Right ventricle myocardium superior (tissue), 1 donor: ENCODE data around the gene NTM. TPM values are rescaled to one million over a fixed set of nuclear protein-coding genes. Genes with fewer than 3 reads are reported as not detected.

Experiments
- ATAC-seq: fragments of 200-7000 bp; cut with Tn5 transposase; one replicate; pipeline ENCODE4 v1.9.1; 2020; ENCODE audit warnings: mild to moderate bottlenecking; ENCODE audit not compliant: poor library complexity
- DNase-seq: peaks from one replicate; pipeline ENCODE4 v3.0.0-alpha.2; 2020
- intact Hi-C: fragments of 100-400 bp; cut with DNase I; formaldehyde crosslinking; loops from one replicate; pipeline ENCODE4 v1.11.2; 2022
- total RNA-seq: library from RNA; stranded (reverse); fragmentation: NEBNext Ultra II Directional; extraction: Animal tissue kit (Norgen Biotek cat#: 25700); gene quantifications from one replicate; pipeline ENCODE4 v1.2.1, GENCODE V29; 2021
- donor health status: DM: no; HTN: yes; CAD: no; lungs with severe emphysema.

Gene NTM
- total RNA-seq, 1 donor from 2014 or later = 1.5 TPM

DNA sequence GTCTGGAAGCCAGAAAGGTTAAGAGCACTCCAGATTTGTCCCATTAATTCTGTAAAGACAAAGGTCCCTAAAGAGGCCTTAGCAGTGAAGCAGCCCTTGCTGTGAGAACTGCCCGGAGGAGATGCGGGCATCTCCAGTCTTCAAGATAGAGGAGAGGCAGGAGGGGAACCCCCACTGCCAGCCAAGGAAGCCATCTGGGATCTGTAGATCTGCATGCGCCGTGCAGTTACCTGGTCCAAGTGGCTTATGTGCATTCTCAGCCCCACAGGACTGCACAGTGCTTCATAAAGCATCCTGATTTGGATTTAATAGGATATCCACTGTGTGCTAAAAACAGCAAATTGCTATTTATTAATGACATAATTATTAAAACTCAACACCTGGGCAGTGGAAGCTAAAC lies 834.6 kb downstream of the NTM start:
- no peak for DNase-seq
- intact Hi-C loops = no loop called here
- no peak for ATAC-seq

DNA sequence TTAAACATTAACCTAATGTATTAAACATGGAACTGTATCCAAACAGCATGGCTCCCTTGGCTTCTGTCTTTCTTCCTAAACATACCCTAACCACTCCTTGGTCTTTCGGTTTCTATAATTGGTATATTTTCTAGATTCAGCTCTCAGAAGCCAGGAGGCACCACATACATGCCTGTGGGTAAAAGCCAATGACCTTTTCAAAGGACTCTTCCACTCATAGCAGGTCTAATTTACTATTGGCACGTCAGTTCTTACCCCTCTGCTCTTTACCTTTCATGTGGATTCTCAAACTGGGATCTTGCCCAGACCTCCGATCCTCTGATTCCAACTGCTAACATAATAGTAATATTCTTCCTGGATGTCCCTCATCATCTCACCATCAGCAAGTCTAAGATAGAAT lies 835.1 kb downstream of the NTM start:
- ATAC-seq (no peak), DNase-seq (no peak)
- intact Hi-C loops = no loop called here

DNA sequence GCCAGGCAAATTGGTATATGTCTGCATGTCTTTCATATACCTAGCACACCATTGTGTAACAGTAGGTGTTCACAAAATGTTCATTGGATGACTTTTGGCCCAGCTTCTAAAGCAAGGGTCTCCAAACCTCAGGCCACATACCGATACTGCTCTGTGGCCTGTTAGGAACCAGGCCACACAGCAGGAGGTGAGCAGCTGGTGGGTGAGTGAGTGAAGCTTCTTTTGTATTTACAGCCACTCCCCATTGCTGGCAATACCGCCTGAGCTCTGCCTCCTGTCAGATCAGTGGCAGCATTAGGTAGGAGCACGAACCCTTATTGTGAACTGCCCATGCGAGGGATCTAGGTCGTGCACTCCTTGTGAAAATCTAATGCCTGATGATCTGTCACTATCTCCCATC lies 836.6 kb downstream of the NTM start:
- intact Hi-C loops = no loop called here
- DNase-seq = no peak
- no peak for ATAC-seq

DNA sequence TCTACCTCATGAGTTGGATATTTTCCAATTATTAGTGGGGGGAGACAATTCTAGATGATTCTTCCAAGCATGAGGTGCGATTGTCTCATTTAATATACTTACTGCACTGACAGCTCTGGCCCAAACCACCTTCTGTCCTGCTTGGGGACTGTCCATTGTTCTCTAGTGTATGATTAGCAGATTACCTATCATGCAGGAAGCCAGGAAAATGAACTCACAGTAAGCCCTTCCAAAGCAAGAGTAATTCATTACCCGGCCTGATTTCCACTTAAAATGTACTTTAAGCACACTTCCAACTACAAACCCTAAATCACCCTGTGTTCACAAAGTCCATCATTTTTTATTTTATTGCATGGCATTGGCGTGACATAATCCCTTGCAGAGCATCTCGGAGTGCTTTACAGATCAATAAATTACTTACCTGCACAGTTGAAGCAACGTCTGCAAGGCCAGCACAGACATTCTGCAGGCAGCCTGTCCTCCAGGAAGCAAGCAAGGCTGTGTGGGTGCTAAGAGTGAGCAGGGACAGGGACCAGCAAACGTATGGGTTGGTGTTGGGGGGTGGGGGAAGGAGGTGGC lies 838.2 kb downstream of the NTM start:
- intact Hi-C loops = no loop called here
- DNase-seq (no peak), ATAC-seq (no peak)

DNA sequence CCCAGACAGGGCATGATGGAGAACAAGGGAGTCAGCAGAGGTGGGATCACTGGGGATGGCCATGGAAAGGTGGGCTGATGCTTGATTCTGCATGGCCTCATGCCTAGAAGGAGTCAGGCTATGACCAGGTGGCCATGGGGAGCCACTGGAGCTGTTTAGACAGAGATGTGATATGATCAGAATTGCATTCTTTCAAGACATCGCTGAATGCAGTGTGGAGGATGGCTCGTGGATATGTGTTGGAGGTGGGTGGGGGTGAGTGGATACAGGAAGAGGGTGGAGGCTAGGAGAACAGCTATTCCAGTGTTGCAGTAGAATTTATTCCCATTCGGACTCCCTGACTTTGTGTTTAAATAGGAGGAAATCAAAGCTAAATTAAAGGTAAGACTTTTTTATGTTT lies 841.1 kb downstream of the NTM start:
- DNase-seq (no peak), ATAC-seq (no peak)
- intact Hi-C loops = no loop called here

DNA sequence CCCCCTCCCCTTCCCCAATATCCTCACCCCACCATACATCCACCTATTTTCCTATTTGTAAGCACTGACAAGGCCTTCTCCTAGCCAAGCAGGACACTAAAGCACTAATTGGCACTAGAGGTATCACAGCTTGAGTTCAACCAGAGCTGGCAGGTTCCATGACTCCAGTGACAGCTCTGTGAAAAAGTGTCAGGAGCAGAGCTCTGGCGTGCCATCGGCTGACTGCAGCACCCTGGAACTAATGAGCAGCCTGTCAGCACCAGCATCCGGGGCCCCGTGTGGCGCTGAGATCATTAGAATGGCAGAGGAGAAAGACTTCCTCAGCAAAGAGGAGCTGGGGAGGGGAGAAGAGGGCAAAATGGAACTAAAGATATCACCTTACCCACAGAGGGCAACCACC lies 847.4 kb downstream of the NTM start:
- no peak for DNase-seq
- peak; percentile 75 for ATAC-seq

DNA sequence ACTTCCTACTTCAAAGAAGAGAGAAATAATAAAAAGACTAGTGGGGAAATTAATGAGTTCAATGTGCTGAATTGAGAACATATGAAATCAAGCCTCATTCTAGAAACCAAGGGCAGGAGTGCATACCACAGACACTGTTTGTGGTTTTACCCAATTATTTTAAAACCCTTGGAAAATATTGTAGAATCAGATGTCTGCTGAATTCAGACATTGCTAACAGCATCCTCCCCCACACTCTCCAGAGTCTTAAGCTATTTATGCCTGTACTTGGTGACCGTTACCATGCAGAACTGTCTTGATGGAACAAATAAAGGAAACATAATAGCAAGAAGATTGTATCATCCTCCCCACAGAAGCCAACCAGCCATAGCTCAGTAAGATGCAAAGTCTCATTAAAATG lies 850.1 kb downstream of the NTM start:
- intact Hi-C loops = no loop called here
- no peak for ATAC-seq
- no peak for DNase-seq

More for the DNA sequence above, 847.4 kb downstream of the NTM start:
- intact Hi-C loops = no loop called here

DNA sequence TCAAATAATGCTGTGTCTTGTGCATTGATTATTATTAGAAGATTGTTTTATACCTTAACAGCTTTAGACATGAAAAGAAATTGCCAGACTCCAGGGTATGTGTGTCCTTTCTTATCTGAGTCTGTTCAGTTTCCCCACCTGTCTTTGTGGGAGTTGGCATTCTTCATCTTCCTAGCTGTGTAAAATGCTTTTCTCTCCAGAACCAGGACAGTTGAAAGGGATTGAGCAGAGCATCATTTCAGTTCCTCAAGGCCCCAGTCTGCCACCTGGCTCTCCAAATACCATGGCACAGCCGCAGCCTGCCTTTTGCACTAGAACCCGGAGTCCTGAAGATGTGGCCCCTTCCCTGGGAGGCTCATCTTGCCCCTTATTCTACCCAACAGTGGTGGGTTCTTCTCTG lies 851.9 kb downstream of the NTM start:
- DNase-seq (no peak), ATAC-seq (no peak)
- intact Hi-C loops = no loop called here

DNA sequence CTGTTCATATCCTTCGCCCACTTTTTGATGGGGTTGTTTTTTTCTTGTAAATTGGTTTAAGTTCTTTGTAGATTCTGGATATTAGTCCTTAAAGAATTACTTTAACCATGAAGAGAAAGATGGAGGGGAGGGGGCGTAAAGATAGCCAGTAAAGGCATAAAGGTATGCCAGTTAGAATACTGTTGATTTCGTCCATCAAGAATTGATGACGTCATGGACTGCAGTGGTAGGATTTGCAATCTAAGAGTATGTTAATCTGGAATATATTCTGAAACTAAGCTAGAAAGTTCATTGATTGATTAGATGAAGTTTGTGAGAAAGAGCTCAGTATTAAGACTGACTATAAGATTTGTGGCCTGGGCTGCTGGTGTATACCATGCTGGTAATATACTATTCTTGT lies 856.1 kb downstream of the NTM start:
- DNase-seq = no peak
- ATAC-seq = no peak
- intact Hi-C loops = no loop called here

DNA sequence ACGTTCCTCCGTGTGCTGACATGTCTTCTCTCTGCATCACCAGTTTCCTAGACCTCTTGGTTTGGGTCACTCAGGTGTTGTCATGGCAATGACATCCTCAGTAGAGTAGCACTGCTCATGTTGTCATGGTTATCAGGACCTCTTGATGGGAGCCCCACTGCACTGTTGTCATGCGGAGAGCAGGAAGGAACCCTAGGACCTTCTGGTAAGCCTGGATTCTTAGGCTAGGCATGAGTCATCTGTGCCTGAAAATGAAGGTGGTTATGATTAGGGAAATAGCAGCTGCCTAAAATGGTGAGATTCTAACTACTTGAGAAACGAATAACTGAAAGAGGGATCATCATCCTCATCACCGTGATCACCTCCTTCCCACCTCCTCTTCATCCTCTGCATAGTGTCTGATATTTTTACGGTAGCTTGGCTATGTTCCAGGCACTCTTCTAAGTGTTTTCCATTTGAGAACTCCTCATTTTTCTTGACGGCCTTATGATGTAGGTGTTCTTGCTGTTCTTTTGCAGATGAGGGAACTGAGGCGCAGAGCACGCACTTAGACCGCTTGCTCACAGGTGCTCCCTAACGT lies 858.4 kb downstream of the NTM start:
- intact Hi-C loops = no loop called here
- ATAC-seq (no peak), DNase-seq (no peak)

DNA sequence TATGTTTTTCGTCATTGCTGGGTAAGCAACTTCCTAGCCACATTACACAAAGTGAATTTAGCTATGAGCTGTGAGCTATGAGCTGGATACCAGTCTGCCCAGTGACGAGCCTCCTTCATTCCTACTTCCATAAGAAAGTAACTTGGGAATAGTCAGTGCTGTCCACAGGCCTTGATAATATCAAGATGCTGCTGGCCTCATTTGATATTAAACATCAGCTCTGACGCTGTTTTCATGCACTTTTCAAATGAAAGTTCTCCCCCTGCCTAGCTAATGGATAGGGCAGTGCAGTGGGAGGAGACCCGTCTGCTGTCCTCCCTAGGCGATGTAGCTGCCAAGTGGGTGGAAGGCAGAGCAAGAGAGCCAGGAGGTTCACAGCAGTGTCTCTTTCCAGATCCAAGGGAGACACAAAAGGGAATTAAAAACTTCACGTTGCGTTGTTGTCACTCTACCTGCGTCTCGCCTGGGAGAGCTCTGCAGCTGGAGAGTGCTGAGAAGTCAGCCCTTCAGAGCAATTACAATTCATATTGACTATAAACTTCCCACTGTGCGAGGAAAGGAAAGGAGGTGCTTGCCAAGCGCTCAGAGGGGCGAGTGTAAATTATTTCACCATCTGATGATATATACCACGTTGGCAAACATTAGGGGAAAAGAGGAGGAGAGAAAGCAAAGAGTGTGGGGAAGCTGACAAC lies 861.4 kb downstream of the NTM start:
- ATAC-seq (peak; percentile 27), DNase-seq (no peak)
- intact Hi-C loops = no loop called here

DNA sequence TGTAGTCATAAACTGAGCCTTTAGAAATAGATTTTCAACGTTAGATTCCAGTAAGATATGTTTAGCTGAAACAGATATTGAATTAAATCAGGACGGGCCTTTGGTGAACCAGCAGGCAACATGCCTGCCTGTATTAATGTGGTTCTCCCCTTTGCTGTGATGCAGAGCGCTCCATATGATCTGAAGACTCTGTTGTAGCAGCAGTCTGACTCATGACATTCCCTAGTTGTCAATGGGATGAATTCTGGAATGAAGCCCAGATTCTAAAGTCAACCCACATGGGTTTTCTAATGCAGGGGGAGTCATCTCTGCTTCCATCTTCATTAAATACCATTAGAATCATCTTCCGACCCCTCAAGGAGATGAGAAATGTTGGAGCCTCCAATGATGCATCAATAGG lies 864.5 kb downstream of the NTM start:
- ATAC-seq (no peak), DNase-seq (no peak)
- intact Hi-C loops = no loop called here

DNA sequence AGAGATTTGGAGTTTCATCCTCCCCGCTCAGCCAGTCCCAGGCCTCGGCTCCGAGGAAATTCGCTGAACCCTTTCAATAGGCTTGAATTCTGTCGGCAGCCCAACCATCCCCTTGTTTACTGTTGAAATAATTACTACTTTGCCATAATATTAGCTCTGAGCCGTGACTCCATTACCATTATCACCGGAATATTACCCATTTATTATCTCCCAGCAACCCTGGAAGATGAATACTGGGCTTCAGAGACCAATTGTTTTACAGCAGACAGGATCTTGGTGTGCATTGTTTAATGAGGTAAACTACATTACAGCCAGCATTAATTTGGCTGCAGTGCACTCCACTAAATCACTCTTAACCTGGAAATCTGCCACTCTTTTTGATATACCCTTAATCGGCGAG lies 867.4 kb downstream of the NTM start:
- ATAC-seq = no peak
- DNase-seq = no peak
- intact Hi-C loops = no loop called here

DNA sequence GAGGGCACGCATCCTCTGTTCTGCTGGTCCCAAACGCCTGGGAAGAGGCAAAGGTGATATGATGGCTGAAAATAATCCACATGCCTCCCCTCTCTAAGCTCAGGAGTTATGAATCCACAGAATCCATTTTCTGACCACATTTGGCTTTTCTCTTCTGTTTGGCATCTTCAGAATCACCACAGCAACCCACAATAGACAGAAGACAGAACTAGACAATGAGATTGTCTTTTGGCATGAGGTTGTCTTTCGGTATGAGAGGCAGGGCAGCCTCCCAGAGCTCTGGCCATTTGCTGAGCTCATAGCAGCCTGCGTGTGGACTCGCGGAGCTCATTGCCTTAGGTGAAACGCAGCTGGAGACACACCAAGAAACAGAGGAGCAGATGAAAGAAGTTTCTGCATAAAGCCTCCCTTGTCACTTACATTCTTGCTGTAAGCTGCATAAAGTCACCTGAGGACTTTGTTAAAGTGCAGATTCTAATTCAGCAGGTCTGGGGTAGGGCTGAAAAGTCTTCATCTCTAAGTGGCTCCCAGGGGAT lies 868.0 kb downstream of the NTM start:
- no peak for ATAC-seq
- intact Hi-C loops = no loop called here
- DNase-seq = no peak

DNA sequence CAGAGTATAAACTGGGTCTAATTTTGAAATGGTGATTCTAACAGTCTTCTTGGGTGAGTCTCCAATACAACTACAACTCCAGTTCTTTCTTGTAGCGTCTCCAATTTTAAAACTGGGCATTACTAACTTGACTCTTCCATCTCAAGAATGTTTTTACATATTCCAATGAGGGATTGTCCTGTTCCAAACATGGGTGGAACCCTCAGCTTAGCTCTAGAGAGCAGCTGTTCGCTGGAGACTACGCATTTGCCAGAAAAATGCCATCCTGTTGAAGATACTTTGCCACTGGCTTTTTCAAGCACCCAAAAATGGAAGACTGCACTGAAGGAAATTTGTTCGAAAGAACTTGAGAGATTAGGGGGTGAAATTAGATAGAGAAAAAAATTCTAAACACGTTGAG lies 870.0 kb downstream of the NTM start:
- intact Hi-C loops = no loop called here
- no peak for DNase-seq
- ATAC-seq = no peak

DNA sequence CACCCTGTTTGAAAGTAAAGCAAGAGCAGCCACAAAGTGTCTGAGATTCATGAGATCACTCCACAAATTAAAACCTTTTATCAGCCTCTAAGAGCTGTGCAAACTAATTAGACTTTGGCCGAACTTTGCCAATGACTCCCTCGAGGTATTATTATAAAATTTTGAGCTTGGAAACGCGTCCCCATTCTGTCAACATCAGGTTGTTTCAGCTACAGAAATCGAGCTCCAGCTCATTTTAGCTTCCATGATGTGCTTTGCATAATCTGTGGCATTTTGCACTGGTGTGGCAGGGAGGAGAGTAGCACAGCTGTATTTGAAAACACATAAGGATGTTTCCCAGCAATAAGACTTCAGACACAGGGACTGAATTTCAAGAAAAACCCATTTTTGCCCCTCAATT lies 872.2 kb downstream of the NTM start:
- ATAC-seq = no peak
- intact Hi-C loops = no loop called here
- DNase-seq = no peak

DNA sequence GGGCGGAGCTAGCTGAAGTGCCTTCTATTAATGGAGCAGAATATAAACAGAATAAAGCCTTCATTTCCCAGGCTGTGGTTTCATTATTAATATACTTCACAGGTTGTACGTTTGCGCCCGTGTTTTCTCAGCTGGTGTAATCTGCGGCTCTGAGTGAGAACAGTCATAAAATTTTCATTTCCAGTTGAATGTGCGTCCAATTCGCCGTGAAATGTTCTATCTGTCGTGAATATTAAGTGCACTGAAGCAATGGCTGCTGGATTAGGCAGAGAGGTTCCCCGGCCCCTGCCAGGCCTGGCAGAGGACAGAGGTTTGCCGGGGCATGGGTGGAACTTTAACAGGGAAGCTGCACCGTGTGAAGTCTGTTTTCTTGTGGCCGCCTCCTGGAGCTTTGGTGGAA lies 874.4 kb downstream of the NTM start:
- ATAC-seq = no peak
- intact Hi-C loops = no loop called here

DNA sequence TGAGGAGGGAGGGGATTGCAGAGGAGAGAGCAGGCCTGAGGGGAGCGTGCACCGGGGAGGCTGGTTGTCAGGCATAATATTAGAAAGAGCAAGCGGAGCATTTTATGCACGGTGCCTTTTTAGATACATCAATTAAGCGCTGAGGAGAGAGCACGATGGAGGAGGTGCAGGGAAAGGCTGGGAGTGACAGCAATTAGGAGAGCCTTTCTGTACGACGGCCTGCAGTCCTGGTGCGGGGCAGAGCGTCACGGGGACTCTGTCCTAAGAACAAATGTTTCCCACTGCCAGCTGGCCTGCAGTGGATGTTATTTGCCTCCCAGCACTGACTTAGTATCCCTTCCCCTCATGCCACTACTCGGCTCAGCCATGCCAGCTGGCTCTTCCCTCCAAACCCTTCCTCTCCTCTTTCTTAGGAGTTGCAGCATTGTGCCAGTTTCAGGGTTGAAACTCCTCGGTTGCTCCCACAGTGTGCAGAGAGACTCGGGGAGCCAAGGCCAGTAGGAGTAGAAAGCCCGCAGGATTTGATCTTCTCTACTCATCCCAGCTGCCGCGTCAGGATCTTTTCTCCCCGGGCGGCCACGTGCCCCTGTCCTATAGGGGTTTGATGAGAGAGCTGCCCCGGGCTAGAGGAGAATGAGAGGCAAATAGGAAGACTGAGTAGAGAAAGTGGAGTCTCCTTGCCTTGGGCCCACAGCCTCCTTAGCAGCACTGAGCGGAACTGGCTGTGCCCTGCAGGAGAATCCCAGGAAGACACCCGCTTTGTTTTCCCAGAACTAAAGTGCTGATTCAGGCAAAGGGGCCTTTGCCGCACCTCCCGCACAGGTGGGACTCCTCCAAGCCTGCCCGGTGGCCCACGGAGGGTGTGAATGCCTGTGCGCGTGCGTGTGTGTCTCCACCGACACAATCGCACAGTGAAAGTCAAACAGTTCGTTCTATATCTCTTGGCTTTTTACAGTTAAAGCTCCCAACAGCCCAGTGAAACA lies 875.3 kb downstream of the NTM start:
- DNase-seq = no peak
- ATAC-seq = no peak
- intact Hi-C loops = no loop called here

More for the DNA sequence above, 874.4 kb downstream of the NTM start:
- DNase-seq = no peak

DNA sequence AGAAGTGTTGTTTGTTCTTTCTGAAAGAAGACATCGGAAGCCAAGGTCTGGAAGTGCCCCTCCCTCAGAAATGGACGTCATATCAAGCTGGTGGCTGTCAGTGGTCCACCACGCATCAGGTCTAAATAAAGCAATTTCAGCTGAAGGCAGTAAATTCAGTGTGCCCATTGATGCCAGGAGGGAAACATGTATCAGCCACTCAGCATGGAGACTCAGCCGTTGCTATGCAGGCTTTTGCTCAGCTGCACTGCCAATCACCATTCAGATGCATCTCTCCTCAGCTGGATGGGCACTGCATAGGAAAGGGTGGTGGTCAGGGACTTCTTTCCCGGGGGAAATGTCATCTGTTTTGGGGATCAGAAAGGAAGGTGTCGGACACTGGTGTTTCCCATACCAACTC lies 878.2 kb downstream of the NTM start:
- intact Hi-C loops = no loop called here
- DNase-seq (no peak), ATAC-seq (no peak)
